BLaER1 treated with 17β-estradiol and CSF1 and Interleukin-3, amounts not matched to agents 10 nM and 100 nM (cell line): ENCODE results near the gene CNGA1.

Experiments
- H3K27ac ChIP-seq, 11 experiments: shearing (Covaris generic); formaldehyde crosslinking; 2 replicates each; pipeline ENCODE4 v1.8.1; 2022
- H3K27me3 ChIP-seq, 11 experiments: shearing (Covaris generic); formaldehyde crosslinking; 2 replicates each; pipeline ENCODE4 v1.8.1; 2022
- H3K36me3 ChIP-seq, 11 experiments: shearing (Covaris generic); formaldehyde crosslinking; 2 replicates each; pipeline ENCODE4 v1.8.1; 2022
- H3K4me1 ChIP-seq, 10 experiments: shearing (Covaris generic); formaldehyde crosslinking; 2 replicates each; pipeline ENCODE4 v1.8.1; 2022
- H3K4me2 ChIP-seq, 11 experiments: shearing (Covaris generic); formaldehyde crosslinking; 2 replicates each; pipeline ENCODE4 v1.8.1; 2022
- H3K4me3 ChIP-seq, 10 experiments: shearing (Covaris generic); formaldehyde crosslinking; 2 replicates each; pipeline ENCODE4 v1.8.1; 2022
- H3K9ac ChIP-seq, 11 experiments: shearing (Covaris generic); formaldehyde crosslinking; 2 replicates each; pipeline ENCODE4 v1.8.1; 2022
- H3K9me3 ChIP-seq, 11 experiments: shearing (Covaris generic); formaldehyde crosslinking; replicated peaks in 1 of 11; 2 replicates each; pipeline ENCODE4 v1.8.1; 2022
- H4K20me1 ChIP-seq, 11 experiments: shearing (Covaris generic); formaldehyde crosslinking; 2 replicates each; pipeline ENCODE4 v1.8.1; 2022
- Cebpa-rat ChIP-seq, 11 experiments: shearing (Covaris generic); IDR thresholded peaks; 2 replicates each; pipeline ENCODE4 v1.8.1; 2022

CNGA1 gene

DNA sequence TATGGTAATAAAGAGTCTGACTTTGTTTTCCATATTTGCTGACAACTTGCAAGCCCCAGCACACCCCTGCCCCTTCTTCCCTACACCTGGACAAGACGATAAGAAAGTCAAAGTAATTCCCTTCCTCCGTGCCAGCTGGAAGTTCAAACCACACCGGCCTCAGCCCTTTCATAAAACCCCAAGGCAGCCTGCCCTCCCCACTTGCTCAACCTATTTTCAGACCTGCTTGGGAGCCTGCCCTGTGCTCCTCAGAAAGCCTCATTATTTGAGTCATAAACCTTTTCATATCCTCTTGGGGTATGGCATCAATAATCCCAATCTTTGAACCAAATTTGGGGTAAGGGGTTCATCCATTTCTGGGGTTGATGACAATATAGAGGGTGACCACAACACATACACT, 29.6 kb upstream of the CNGA1 start:
- Histone ChIP-seq H3K4me1 (peaks cover 17 to 38% (median 33%) of the 10 kb centered on the region in 10 experiments), H4K20me1 (peaks cover 0 to 30% (median 11%) of the 10 kb centered on the region in 11 experiments; a peak in 10 of 22 replicates), H3K27ac (no peak overlapping the region), H3K9me3 (no peaks in the 10 kb centered on the region), H3K4me3 (no peak overlapping the region), H3K4me2 (peak overlapping the region in 8 of 11 experiments; percentile 68 to 86 (median 79); a peak in 17 of 22 replicates), H3K27me3 (peaks cover 0 to 98% (median 0%) of the 10 kb centered on the region in 11 experiments; a peak in 7 of 22 replicates), H3K36me3 (no peaks in the 10 kb centered on the region), H3K9ac (no peak overlapping the region)
- TF ChIP-seq Cebpa-rat (IDR thresholded peaks at IDR 0.05), result no peak

GRCh38 chr4:48044298-48044697, 27.8 kb upstream of the CNGA1 start:
- peaks cover 0 to 30% (median 11%) of the 10 kb centered on the region in 11 experiments; a peak in 10 of 22 replicates for H4K20me1 ChIP-seq
- no peaks in the 10 kb centered on the region for H3K36me3 ChIP-seq
- H3K4me2 ChIP-seq, result no peak overlapping the region
- no peaks in the 10 kb centered on the region for H3K9me3 ChIP-seq
- H3K4me3 ChIP-seq, result no peak overlapping the region
- no peak for TF ChIP-seq Cebpa-rat (IDR thresholded peaks at IDR 0.05)
- H3K4me1 ChIP-seq, result peaks cover 17 to 38% (median 33%) of the 10 kb centered on the region in 10 experiments
- peaks cover 0 to 88% (median 0%) of the 10 kb centered on the region in 11 experiments; a peak in 7 of 22 replicates for H3K27me3 ChIP-seq
- no peak overlapping the region for H3K9ac ChIP-seq
- no peak overlapping the region for H3K27ac ChIP-seq

DNA sequence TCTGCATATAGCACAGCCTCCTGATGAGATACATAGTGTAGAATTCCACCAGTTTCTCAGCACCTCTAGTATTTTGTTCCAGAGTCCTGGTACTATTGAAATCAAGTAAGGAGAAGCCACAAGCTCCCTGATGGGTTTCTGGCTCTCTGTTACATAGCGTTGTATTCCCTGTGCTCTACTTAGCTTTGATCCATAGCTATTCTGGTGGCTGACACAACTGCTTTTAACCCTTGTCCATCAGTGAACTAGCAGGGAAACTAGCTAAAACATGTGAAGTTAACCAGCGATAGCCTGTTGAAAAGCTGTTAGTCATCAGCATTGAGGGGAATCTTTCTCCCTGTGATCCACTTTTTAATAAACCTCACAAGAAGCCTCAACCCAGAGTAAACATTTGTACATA, 27.0 kb upstream of the CNGA1 start:
- no peak overlapping the region for H3K4me2 ChIP-seq
- TF ChIP-seq Cebpa-rat (IDR thresholded peaks at IDR 0.05), result no peak
- peaks cover 17 to 30% (median 28%) of the 10 kb centered on the region in 10 experiments for H3K4me1 ChIP-seq
- H3K9me3 ChIP-seq, result no peaks in the 10 kb centered on the region
- no peak overlapping the region for H3K27ac ChIP-seq
- H3K36me3 ChIP-seq, result no peaks in the 10 kb centered on the region
- peaks cover 0 to 25% (median 11%) of the 10 kb centered on the region in 11 experiments; a peak in 10 of 22 replicates for H4K20me1 ChIP-seq
- H3K27me3 ChIP-seq, result peaks cover 0 to 80% (median 0%) of the 10 kb centered on the region in 11 experiments; a peak in 7 of 22 replicates
- no peak overlapping the region for H3K9ac ChIP-seq
- no peak overlapping the region for H3K4me3 ChIP-seq

DNA sequence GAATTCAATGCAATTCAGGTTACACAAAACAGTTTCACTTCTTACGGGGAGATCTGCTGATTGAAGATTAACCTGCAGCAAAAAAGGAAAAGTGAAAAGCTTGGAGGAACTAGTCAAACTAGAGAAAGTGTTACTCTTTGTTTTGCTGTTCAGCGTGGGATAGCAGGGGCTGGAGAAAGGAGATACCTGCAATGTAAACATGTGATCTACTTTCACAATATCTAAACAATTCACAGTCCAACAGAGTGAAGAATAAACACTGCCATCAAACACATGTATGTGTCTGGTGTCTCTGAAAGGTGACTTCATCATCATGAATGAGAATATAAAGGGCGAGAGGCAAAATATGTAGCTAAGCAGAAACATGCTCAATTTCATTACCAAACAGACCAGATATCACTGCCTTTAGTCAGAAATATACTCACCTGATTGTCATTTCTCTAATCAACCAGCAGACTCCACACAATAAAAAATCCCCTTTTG, 26.5 kb upstream of the CNGA1 start:
- H3K27me3 ChIP-seq, result peaks cover 0 to 78% (median 0%) of the 10 kb centered on the region in 11 experiments; a peak in 7 of 22 replicates
- H3K4me2 ChIP-seq, result no peak overlapping the region
- H3K4me1 ChIP-seq, result peaks cover 13 to 25% (median 23%) of the 10 kb centered on the region in 10 experiments
- H4K20me1 ChIP-seq, result peaks cover 0 to 21% (median 7%) of the 10 kb centered on the region in 11 experiments; a peak in 10 of 22 replicates
- no peak overlapping the region for H3K9ac ChIP-seq
- H3K36me3 ChIP-seq, result no peaks in the 10 kb centered on the region
- no peak overlapping the region for H3K4me3 ChIP-seq
- no peaks in the 10 kb centered on the region for H3K9me3 ChIP-seq
- TF ChIP-seq Cebpa-rat (IDR thresholded peaks at IDR 0.05), result no peak
- no peak overlapping the region for H3K27ac ChIP-seq

GRCh38 chr4:48041535-48042137, 25.2 kb upstream of the CNGA1 start:
- no peak for TF ChIP-seq Cebpa-rat (IDR thresholded peaks at IDR 0.05)
- Histone ChIP-seq H3K4me3 (no peak overlapping the region), H3K9ac (no peak overlapping the region), H3K4me1 (peaks cover 10 to 21% (median 18%) of the 10 kb centered on the region in 10 experiments), H3K4me2 (no peak overlapping the region), H3K36me3 (no peaks in the 10 kb centered on the region), H4K20me1 (peaks cover 0 to 7% (median 0%) of the 10 kb centered on the region in 11 experiments; a peak in 2 of 22 replicates), H3K27me3 (peaks cover 0 to 66% (median 0%) of the 10 kb centered on the region in 11 experiments; a peak in 7 of 22 replicates), H3K27ac (no peak overlapping the region), H3K9me3 (no peaks in the 10 kb centered on the region)

DNA sequence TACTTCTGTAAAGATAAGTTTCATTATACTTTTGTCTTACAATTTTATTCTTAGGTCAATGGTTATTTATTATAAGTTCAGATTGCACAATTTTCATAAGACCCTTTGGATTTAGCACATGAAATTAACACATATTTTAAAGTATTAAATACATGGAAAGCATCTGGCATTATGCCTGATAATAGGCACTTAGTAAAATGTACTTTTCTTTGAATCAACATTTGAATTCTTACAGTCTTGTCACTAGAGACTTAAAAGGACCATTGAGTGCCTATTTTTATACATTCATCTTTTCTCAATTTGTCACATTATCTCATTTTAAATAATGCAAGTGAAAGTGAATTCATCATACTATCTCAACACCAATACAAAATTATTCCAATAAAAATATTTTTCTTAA, 23.1 kb upstream of the CNGA1 start:
- Histone ChIP-seq H3K36me3 (no peaks in the 10 kb centered on the region), H3K27ac (no peak overlapping the region), H3K4me1 (peaks cover 12 to 23% (median 17%) of the 10 kb centered on the region in 10 experiments), H3K9ac (no peak overlapping the region), H3K4me3 (no peak overlapping the region), H3K27me3 (peaks cover 0 to 45% (median 0%) of the 10 kb centered on the region in 11 experiments; a peak in 6 of 22 replicates), H3K4me2 (no peak overlapping the region), H4K20me1 (no peaks in the 10 kb centered on the region), H3K9me3 (no peaks in the 10 kb centered on the region)
- no peak for TF ChIP-seq Cebpa-rat (IDR thresholded peaks at IDR 0.05)

- no peak overlapping the region for H3K27ac ChIP-seq
- no peaks in the 10 kb centered on the region for H3K36me3 ChIP-seq
- no peaks in the 10 kb centered on the region for H3K9me3 ChIP-seq
- no peak for TF ChIP-seq Cebpa-rat (IDR thresholded peaks at IDR 0.05)
- peaks cover 0 to 36% (median 0%) of the 10 kb centered on the region in 11 experiments; a peak in 6 of 22 replicates for H3K27me3 ChIP-seq
- H4K20me1 ChIP-seq, result no peaks in the 10 kb centered on the region
- peaks cover 12 to 23% (median 17%) of the 10 kb centered on the region in 10 experiments for H3K4me1 ChIP-seq
- H3K9ac ChIP-seq, result no peak overlapping the region
- no peak overlapping the region for H3K4me2 ChIP-seq
- H3K4me3 ChIP-seq, result no peak overlapping the region
Observed at GRCh38 chr4:48038666-48039065, 22.2 kb upstream of the CNGA1 start.

- H3K4me1 ChIP-seq, result peaks cover 12 to 23% (median 17%) of the 10 kb centered on the region in 10 experiments
- H3K4me2 ChIP-seq, result peak overlapping the region; percentile 35 to 77 (median 58); a peak in 19 of 22 replicates
- H3K36me3 ChIP-seq, result no peaks in the 10 kb centered on the region
- H4K20me1 ChIP-seq, result no peaks in the 10 kb centered on the region
- no peak overlapping the region for H3K4me3 ChIP-seq
- H3K27ac ChIP-seq, result peak overlapping the region in 9 of 11 experiments; percentile 45 to 81 (median 59); a peak in 10 of 22 replicates
- no peak for TF ChIP-seq Cebpa-rat (IDR thresholded peaks at IDR 0.05)
- H3K9ac ChIP-seq, result peak overlapping the region in 1 of 11 experiments; percentile 35; a peak in 2 of 22 replicates
- H3K27me3 ChIP-seq, result peaks cover 0 to 20% (median 0%) of the 10 kb centered on the region in 11 experiments; a peak in 6 of 22 replicates
- no peaks in the 10 kb centered on the region for H3K9me3 ChIP-seq
Observed at GRCh38 chr4:48037117-48037462, 20.6 kb upstream of the CNGA1 start.

GRCh38 chr4:48035952-48036351, 19.5 kb upstream of the CNGA1 start:
- peaks cover 0 to 10% (median 0%) of the 10 kb centered on the region in 11 experiments; a peak in 3 of 22 replicates for H3K27me3 ChIP-seq
- peak overlapping the region in 7 of 11 experiments; percentile 55 to 81 (median 61); a peak in 13 of 22 replicates for H3K27ac ChIP-seq
- H3K4me2 ChIP-seq, result peak overlapping the region in 9 of 11 experiments; percentile 35 to 77 (median 58); a peak in 15 of 22 replicates
- peaks cover 12 to 23% (median 17%) of the 10 kb centered on the region in 10 experiments for H3K4me1 ChIP-seq
- H3K9ac ChIP-seq, result no peak overlapping the region; a peak in 1 of 22 replicates
- H3K9me3 ChIP-seq, result no peaks in the 10 kb centered on the region
- no peak for TF ChIP-seq Cebpa-rat (IDR thresholded peaks at IDR 0.05)
- H3K36me3 ChIP-seq, result no peaks in the 10 kb centered on the region
- H3K4me3 ChIP-seq, result no peak overlapping the region
- H4K20me1 ChIP-seq, result no peaks in the 10 kb centered on the region
